Activated T-helper 1 cell treated with anti-CD3 and anti-CD28 coated beads, Interleukin-2, amount 50 U/mL, for 16 hours (primary cell): ENCODE measurements around the gene PRR14.
"Not testable (repeated sequence)": the region's sequence is repeated elsewhere in the genome, so short reads cannot be mapped to it uniquely, and the experiment has no call there.

ENCODE experiments used
- DNase-seq, 2 donors: peaks; one replicate each; pipeline ENCODE4 v3.0.0-alpha.2; 2020; ENCODE audit warnings: low read depth in 1 of 2, low spot score in 1 of 2

PRR14 gene

GRCh38 chr16:30688701-30689100 is 37.9 kb downstream of the PRR14 start:
- no peak for DNase-seq

DNA sequence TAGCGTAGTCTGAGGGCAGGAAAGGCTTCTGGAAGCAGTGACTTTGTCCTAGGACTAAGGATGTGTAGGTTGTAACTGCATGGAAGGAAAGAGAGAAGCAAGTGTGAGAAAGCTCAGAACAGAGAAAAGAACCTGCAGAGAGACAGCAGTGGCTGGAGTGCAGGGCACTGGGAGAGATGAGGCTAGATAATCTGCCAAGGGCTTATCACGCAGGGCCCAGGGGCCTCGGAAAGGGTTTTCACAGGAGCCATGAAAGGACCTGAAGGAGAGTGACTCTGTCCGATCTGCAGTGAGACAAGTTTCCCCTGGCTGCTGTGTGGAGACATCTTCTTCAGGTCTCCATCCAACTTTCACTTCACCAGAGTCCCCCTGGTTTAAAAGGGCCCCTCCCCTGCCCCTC is 41.1 kb downstream of the PRR14 start:
- DNase-seq, result no peak

- no peak for DNase-seq
Observed at GRCh38 chr16:30692396-30693064, 41.8 kb downstream of the PRR14 start.

DNA sequence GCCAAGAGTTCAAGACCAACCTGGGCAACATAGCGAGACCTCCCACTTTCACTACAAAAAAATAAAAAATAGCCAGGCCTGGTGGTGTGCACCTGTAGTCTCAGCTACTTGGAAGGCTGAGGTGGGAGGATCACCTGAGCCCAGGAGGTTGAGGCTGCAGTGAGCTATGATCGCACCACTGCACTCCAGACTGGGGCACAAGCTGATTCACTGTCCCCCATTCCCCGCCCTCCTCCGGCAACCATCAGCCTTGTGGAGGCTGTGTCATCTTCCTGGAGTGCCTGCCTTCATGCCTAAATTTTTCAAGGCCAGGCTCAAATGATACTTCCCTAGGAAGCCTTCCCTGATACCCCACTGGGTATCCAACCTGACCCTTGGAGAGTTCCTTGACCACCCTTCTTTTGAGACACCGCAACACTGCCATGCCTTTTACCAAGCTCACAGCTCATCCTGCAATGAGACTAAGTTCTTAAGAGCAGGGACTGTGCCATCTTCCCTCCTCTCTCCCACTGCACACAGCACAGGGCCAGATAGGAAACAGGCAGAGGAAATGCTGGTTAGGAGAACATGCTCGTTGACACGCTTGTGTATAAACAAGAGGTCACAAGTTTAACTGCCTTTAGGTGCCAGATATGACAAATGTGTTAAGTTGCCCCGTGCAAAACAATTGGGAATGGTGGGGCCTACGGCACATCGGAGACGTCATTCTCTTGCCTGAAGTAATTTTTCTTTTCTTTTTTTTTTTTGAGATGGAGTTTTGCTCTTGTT is 44.4 kb downstream of the PRR14 start:
- no peak for DNase-seq

GRCh38 chr16:30696646-30697045 is 45.9 kb downstream of the PRR14 start:
- DNase-seq, result not testable (repeated sequence)

GRCh38 chr16:30697264-30698138 is 46.7 kb downstream of the PRR14 start:
- no peak for DNase-seq

- peak; percentile 98 for DNase-seq
Observed at GRCh38 chr16:30698139-30698815, 47.5 kb downstream of the PRR14 start.

DNA sequence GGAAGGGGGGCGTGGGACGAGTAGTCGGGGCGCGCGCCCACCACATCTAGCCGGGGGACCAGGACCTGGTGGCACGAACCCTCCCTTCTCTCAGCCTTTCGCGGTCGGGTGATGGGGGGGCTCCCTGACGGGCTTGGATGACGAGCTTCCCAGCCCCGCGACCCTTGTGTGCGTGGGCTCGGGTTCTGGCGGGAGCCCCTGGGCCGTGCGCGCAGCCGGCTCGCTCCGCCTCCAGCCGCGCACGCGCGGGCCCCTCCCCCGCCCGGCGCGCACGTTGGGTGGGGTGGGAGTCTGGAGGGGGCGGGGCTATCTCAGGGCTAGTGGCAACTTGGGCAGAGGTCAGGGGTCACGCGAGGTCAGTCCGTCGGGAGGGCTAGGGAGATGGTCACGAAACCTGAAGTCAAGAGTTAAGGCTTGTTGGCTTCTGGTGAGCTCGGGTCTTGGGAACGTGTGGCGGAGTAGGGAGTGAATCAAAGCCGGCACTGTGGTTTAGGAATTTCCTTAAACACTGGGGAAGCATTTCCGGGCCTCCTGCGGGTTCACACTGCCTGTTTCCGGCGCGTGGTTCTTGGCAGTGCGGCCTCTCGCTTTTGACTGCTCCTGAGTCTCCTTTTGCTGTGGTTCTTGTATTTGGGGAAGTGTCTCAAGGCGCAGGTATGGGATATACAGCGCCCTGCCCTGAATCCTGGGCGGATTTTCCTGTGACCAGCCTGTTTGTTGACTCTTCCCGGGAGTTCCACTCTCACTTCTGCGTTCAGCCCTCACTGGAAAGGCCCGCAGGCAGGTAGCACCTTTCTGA is 48.3 kb downstream of the PRR14 start, which contains the start of gene SRCAP:
Gene SRCAP, plus strand, starts transcription at position 356 of the 799 bp plus-strand sequence. CDS start 1,654 bp downstream, outside the sequence.
- peak; percentile 53 to 73 for DNase-seq

GRCh38 chr16:30699615-30700099 is 48.9 kb downstream of the PRR14 start:
- no peak for DNase-seq

- DNase-seq, result no peak
Observed at GRCh38 chr16:30700491-30700890, 49.7 kb downstream of the PRR14 start.

- no peak for DNase-seq
Observed at GRCh38 chr16:30700971-30701370, 50.2 kb downstream of the PRR14 start.

DNA sequence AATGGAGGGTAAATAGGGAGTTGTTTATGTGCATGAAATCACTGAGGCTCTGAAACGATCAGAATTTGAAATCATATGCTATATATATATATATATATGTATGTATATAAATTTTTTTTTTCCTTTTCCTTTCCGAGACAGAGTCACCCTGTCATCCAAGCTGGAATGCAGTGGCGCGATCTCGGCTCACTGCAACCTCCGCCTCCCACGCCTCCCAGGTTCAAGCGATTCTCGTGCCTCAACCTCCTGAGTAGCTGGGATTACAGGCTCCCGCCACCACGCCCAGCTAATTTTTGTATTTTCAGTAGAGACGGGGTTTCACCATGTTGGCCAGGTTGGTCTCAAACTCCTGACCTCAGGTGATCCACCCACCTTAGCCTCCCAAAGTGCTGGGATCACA is 52.3 kb downstream of the PRR14 start:
- DNase-seq, result not testable (repeated sequence)

GRCh38 chr16:30703971-30704370 is 53.2 kb downstream of the PRR14 start:
- DNase-seq, result no peak
